C4-2B (cell line): ENCODE results near the gene SVBP.

ENCODE experiments used
- ZFX ChIP-seq: fragments of 450-650 bp; IDR thresholded peaks from 2 replicates; pipeline ENCODE4 v1.6.1; 2017
- TF ChIP-seq, protein P1 (sequence below): fragments of 450-650 bp; conservative IDR thresholded peaks from 2 replicates; pipeline ENCODE4 v1.5.1; 2017; ENCODE audit warnings: mild to moderate bottlenecking

DNA sequence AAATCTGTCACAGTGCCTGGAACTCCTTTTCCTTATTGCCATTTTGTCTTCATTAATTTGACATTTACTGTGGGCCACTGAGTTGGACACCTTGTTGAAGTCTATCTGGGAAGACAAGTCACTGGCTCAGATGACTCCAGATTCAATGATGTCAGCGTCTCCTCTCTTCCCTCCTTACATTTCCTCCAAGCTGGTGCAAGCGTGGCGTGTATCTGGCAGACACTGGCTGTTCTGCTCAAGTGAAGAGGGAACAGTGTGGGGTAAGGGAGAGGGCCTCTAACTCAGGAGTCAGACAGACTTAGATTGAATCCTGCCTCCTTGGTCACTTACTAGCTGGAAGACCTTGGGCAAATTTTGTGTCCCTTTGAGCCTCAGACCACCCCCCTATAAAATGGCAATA is 20.5 kb upstream of the SVBP start:
- TF ChIP-seq, protein P1, sequence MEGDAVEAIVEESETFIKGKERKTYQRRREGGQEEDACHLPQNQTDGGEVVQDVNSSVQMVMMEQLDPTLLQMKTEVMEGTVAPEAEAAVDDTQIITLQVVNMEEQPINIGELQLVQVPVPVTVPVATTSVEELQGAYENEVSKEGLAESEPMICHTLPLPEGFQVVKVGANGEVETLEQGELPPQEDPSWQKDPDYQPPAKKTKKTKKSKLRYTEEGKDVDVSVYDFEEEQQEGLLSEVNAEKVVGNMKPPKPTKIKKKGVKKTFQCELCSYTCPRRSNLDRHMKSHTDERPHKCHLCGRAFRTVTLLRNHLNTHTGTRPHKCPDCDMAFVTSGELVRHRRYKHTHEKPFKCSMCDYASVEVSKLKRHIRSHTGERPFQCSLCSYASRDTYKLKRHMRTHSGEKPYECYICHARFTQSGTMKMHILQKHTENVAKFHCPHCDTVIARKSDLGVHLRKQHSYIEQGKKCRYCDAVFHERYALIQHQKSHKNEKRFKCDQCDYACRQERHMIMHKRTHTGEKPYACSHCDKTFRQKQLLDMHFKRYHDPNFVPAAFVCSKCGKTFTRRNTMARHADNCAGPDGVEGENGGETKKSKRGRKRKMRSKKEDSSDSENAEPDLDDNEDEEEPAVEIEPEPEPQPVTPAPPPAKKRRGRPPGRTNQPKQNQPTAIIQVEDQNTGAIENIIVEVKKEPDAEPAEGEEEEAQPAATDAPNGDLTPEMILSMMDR: no peak
- no peak for TF ChIP-seq ZFX
